ENCODE results near the gene MACROD2.
"Not testable (repeated sequence)": the region's sequence is repeated elsewhere in the genome, so short reads cannot be mapped to it uniquely, and the experiment has no call there.

Gene MACROD2

GRCh38 chr20:14199111-14199510 lies 203.8 kb downstream of the MACROD2 start:
- no peak overlapping the region for H3K4me3 ChIP-seq (ENCODE audit: control insufficient read depth, low read depth, low read length)
- DNase-seq (ENCODE audit: low read depth) = no peak
- TF ChIP-seq CTCF (IDR thresholded peaks at IDR 0.05; ENCODE audit: control insufficient read depth, insufficient read depth, low read depth, low read length, missing control alignments) = no peak

- TF ChIP-seq CTCF (IDR thresholded peaks at IDR 0.05; ENCODE audit: control insufficient read depth, insufficient read depth, low read depth, low read length, missing control alignments) = no peak
- no peak overlapping the region for H3K4me3 ChIP-seq (ENCODE audit: control insufficient read depth, low read depth, low read length)
- DNase-seq (ENCODE audit: low read depth) = no peak
Measured at GRCh38 chr20:14203657-14204056, 208.3 kb downstream of the MACROD2 start.

- DNase-seq (ENCODE audit: low read depth) = no peak
- no peak for TF ChIP-seq CTCF (IDR thresholded peaks at IDR 0.05; ENCODE audit: control insufficient read depth, insufficient read depth, low read depth, low read length, missing control alignments)
- no peak overlapping the region for H3K4me3 ChIP-seq (ENCODE audit: control insufficient read depth, low read depth, low read length)
Measured at GRCh38 chr20:14207591-14207990, 212.3 kb downstream of the MACROD2 start.

- no peak for DNase-seq (ENCODE audit: low read depth)
- TF ChIP-seq CTCF (IDR thresholded peaks at IDR 0.05; ENCODE audit: control insufficient read depth, insufficient read depth, low read depth, low read length, missing control alignments) = no peak
- H3K4me3 ChIP-seq (ENCODE audit: control insufficient read depth, low read depth, low read length) = no peak overlapping the region
Measured at GRCh38 chr20:14208956-14209355, 213.6 kb downstream of the MACROD2 start.

- TF ChIP-seq CTCF (IDR thresholded peaks at IDR 0.05; ENCODE audit: control insufficient read depth, insufficient read depth, low read depth, low read length, missing control alignments) = no peak
- no peak for DNase-seq (ENCODE audit: low read depth)
- H3K4me3 ChIP-seq (ENCODE audit: control insufficient read depth, low read depth, low read length) = no peak overlapping the region
Measured at GRCh38 chr20:14210146-14210545, 214.8 kb downstream of the MACROD2 start.

GRCh38 chr20:14214046-14214445 lies 218.7 kb downstream of the MACROD2 start:
- DNase-seq (ENCODE audit: low read depth) = no peak
- no peak for TF ChIP-seq CTCF (IDR thresholded peaks at IDR 0.05; ENCODE audit: control insufficient read depth, insufficient read depth, low read depth, low read length, missing control alignments)
- no peak overlapping the region for H3K4me3 ChIP-seq (ENCODE audit: control insufficient read depth, low read depth, low read length)

GRCh38 chr20:14215880-14216279 lies 220.6 kb downstream of the MACROD2 start:
- not testable (repeated sequence) for H3K4me3 ChIP-seq (ENCODE audit: control insufficient read depth, low read depth, low read length); DNase-seq (ENCODE audit: low read depth)
